ENCODE results near the gene TAMM41. TPM values are rescaled to one million over a fixed set of nuclear protein-coding genes. Genes with fewer than 3 reads are reported as not detected.

The TAMM41 gene
- total RNA-seq, 3 donors from 2014 or later: 6.7 to 16.8 (median 14.7) TPM

DNA sequence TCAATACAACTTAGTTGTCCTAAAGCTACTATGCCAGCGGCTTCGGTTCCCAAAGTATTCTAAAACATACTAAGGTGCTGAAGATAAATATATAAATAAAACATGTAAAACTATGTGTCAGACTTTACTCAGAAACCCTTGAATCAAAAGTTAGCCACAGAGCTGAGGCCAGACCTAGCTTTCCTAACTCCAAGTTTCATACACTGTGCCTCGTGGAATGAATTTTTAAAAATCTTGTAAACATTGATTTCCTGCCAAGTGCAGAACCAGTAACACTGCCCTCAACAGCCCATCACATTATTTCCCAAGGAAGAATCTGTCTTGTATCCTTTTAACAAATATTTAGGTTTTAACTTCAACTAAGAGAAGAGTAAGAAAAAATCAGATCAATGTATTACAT, 36.4 kb downstream of the TAMM41 start:
- intact Hi-C loops (cut with DNase I; ENCODE audit: low total_unique reads): no loop called here
- H3K27ac ChIP-seq: peak overlapping the region; percentile 22 to 68

DNA sequence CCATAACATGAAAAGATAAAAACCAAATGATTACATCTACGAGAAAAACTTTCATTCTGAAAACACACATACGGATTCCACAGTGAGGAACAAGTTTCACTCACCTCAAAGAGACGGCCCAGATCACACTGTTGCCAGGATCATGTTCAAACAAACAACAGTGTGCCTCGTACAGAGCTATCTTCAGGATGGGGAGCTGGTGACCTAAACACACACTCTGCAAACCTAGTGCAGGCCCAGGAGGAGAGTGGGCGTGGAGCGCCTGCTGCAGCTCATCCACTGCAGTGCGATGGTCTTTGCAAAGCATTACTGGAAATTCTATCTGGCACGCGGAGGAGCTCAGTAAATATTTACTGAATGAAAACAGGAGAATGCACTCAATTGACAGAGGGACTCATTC, 38.5 kb downstream of the TAMM41 start:
- Histone ChIP-seq H3K4me1 (no peaks in the 10 kb centered on the region), H3K27ac (peak overlapping the region; percentile 61 to 79), H3K36me3 (peaks cover 5% of the 10 kb centered on the region), H3K27me3 (no peaks in the 10 kb centered on the region), H3K9me3 (no peaks in the 10 kb centered on the region), H3K4me3 (no peak overlapping the region)
- no peak for DNase-seq (ENCODE audit: low spot score in 2 of 2)
- TF ChIP-seq POLR2AphosphoS5 (IDR thresholded peaks at IDR 0.05): no peak
- TF ChIP-seq, protein P1, sequence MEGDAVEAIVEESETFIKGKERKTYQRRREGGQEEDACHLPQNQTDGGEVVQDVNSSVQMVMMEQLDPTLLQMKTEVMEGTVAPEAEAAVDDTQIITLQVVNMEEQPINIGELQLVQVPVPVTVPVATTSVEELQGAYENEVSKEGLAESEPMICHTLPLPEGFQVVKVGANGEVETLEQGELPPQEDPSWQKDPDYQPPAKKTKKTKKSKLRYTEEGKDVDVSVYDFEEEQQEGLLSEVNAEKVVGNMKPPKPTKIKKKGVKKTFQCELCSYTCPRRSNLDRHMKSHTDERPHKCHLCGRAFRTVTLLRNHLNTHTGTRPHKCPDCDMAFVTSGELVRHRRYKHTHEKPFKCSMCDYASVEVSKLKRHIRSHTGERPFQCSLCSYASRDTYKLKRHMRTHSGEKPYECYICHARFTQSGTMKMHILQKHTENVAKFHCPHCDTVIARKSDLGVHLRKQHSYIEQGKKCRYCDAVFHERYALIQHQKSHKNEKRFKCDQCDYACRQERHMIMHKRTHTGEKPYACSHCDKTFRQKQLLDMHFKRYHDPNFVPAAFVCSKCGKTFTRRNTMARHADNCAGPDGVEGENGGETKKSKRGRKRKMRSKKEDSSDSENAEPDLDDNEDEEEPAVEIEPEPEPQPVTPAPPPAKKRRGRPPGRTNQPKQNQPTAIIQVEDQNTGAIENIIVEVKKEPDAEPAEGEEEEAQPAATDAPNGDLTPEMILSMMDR (IDR thresholded peaks at IDR 0.05): no peak
- TF ChIP-seq POLR2A (IDR thresholded peaks at IDR 0.05): no peak
- intact Hi-C loops (cut with DNase I; ENCODE audit: low total_unique reads): loop anchor here (10.0 kb wide), 1 partner anchor 433 kb away; no protein-coding TSS in a partner anchor

More for the DNA sequence above, 36.4 kb downstream of the TAMM41 start:
- no peak overlapping the region for H3K4me3 ChIP-seq
- no peaks in the 10 kb centered on the region for H3K9me3 ChIP-seq
- peaks cover 5% of the 10 kb centered on the region for H3K36me3 ChIP-seq
- no peaks in the 10 kb centered on the region for H3K27me3 ChIP-seq
- no peak for DNase-seq (ENCODE audit: low spot score in 2 of 2)
- TF ChIP-seq POLR2A (IDR thresholded peaks at IDR 0.05): no peak
- TF ChIP-seq POLR2AphosphoS5 (IDR thresholded peaks at IDR 0.05): no peak
- TF ChIP-seq, protein P1 (IDR thresholded peaks at IDR 0.05): no peak
- H3K4me1 ChIP-seq: no peaks in the 10 kb centered on the region

DNA sequence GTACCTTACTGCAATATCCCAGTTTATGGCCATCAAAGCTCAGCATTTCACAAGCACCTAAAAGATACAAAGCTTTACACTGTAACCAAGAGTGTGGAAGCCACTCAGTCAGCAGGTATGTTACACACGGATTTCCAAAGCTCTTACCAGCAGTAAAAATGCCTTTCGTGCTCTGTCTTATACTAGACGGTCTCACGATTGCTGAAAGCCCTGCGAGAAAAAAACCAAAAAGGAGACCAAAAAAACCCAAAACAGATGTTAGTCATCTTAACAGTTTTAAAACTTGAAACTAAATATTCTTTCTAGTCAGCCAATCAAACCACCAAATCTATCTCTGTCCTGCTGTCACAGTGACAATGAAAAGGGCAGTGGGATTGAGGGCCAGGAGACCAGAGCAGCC, 39.0 kb downstream of the TAMM41 start:
- intact Hi-C loops (cut with DNase I; ENCODE audit: low total_unique reads): loop anchor here (10.0 kb wide), 1 partner anchor 433 kb away; no protein-coding TSS in a partner anchor
- DNase-seq (ENCODE audit: low spot score in 2 of 2): no peak
- no peak for TF ChIP-seq POLR2AphosphoS5 (IDR thresholded peaks at IDR 0.05)
- no peak for TF ChIP-seq POLR2A (IDR thresholded peaks at IDR 0.05)
- TF ChIP-seq, protein P1 (IDR thresholded peaks at IDR 0.05): no peak
- peaks cover 5% of the 10 kb centered on the region for H3K36me3 ChIP-seq
- H3K27me3 ChIP-seq: no peaks in the 10 kb centered on the region
- no peak overlapping the region for H3K4me3 ChIP-seq
- H3K27ac ChIP-seq: peak overlapping the region; percentile 61 to 79
- peaks cover 0 to under 1% of the 10 kb centered on the region in 2 donors for H3K9me3 ChIP-seq
- no peaks in the 10 kb centered on the region for H3K4me1 ChIP-seq

DNA sequence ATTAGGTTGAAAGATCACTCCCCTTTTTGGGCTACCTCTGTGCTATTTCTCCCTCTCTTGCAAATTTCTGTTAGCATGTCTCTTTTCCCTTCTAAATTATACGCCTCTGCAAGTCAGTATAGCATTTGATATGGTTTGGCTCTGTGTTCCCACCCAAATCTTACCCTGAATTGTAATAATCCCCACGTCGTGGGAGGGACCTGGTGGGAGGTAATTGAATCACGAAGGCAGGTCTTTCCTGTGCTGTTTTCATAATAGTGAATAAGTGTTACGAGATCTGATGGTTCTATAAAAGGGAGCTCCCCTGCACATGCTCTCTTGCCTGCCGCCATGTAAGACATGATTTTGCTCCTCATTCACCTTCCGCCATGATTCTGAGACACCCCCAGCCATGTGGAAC, 41.0 kb downstream of the TAMM41 start:
- H3K4me3 ChIP-seq: no peak overlapping the region
- peaks cover 0 to 8% of the 10 kb centered on the region in 2 donors for H3K9me3 ChIP-seq
- intact Hi-C loops (cut with DNase I; ENCODE audit: low total_unique reads): loop anchor here (10.0 kb wide), 1 partner anchor 431 kb away; no protein-coding TSS in a partner anchor
- DNase-seq (ENCODE audit: low spot score in 2 of 2): no peak
- H3K27ac ChIP-seq: peak overlapping the region in 1 of 2 donors; percentile 44
- TF ChIP-seq, protein P1 (IDR thresholded peaks at IDR 0.05): no peak
- TF ChIP-seq POLR2A (IDR thresholded peaks at IDR 0.05) (no peak), POLR2AphosphoS5 (IDR thresholded peaks at IDR 0.05) (no peak)
- H3K4me1 ChIP-seq: no peaks in the 10 kb centered on the region
- peaks cover 5% of the 10 kb centered on the region for H3K36me3 ChIP-seq
- H3K27me3 ChIP-seq: no peaks in the 10 kb centered on the region

DNA sequence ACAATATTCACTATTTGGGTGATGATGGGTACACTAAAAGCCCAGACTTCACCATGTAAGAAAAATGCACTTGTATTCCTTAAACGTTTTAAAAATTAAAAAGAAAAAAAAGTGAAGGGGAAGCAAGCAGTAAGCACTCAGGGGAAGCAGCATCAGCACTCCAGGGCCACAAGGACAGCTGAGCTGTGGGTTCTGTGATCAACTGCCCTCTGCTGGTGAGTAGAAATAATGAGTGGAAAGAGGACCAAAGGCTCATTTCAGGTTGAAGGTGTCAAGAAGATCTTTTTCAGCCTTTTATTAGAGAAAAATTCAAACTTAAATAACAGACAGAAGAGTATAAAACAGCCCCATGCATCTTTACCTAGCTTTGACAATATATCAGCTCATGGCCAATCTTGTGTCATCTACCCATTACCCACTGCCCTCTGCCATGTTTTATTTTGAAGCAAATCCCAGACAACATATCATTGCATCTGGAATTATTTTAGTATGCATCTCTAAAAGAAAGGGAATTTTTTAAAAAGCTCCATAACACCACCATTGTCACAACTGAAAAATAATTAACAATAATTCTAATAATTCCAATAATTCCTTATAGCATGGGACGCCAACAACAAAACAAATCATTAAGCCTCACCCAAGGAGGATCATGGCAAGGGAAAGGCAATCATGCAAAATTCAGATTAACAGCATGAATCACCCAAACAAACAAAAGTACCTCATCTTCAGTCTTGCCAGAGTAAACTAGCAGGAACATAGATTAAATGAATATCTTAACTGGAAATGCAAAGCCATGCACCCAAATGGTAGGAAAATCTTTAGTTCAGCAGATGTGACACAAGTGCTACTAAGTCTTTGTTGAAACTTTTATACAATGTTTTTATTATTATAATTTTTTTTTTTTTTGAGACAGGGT, 42.5 kb downstream of the TAMM41 start:
- DNase-seq (ENCODE audit: low spot score in 2 of 2): peak in 1 of 2 donors; percentile 24
- H3K4me3 ChIP-seq: no peak overlapping the region
- TF ChIP-seq POLR2AphosphoS5 (IDR thresholded peaks at IDR 0.05): no peak
- TF ChIP-seq, protein P1 (IDR thresholded peaks at IDR 0.05): peak; percentile 55 to 82 (median 74)

More for the DNA sequence above, 42.5 kb downstream of the TAMM41 start:
- H3K27me3 ChIP-seq: no peaks in the 10 kb centered on the region
- intact Hi-C loops (cut with DNase I; ENCODE audit: low total_unique reads): loop anchor here (10.0 kb wide), 1 partner anchor 429 kb away; no protein-coding TSS in a partner anchor
- no peaks in the 10 kb centered on the region for H3K4me1 ChIP-seq
- no peak overlapping the region for H3K27ac ChIP-seq
- H3K36me3 ChIP-seq: peaks cover 5% of the 10 kb centered on the region
- H3K9me3 ChIP-seq: peaks cover 0 to 22% of the 10 kb centered on the region in 2 donors

All from breast epithelium (tissue), 4 donors.